RWPE2 (cell line): Measurements from ENCODE around the gene FASTKD1.
"Not testable (repeated sequence)": the region's sequence is repeated elsewhere in the genome, so short reads cannot be mapped to it uniquely, and the experiment has no call there.

Source experiments
- ATAC-seq: fragments of 200-7000 bp; cut with Tn5 transposase; 3 replicates; pipeline ENCODE4 v1.9.1; 2021; ENCODE audit warnings: low read depth
- DNase-seq: peaks from one replicate; pipeline ENCODE4 v3.0.0-alpha.2; 2020; ENCODE audit warnings: low spot score
- H3K27ac ChIP-seq: fragments of 450-650 bp; 2 replicates; pipeline ENCODE4 v1.5.1; 2017; ENCODE audit warnings: mild to moderate bottlenecking; ENCODE audit not compliant: poor library complexity, severe bottlenecking
- H3K27me3 ChIP-seq: fragments of 250-450 bp; sonication (Bioruptor Pico); 2 replicates; pipeline ENCODE4 v1.5.1; 2021; ENCODE audit warnings: mild to moderate bottlenecking, moderate library complexity; ENCODE audit not compliant: insufficient read depth, poor library complexity, severe bottlenecking
- H3K36me3 ChIP-seq: fragments of 250-450 bp; sonication (Bioruptor Pico); 2 replicates; pipeline ENCODE4 v1.5.1; 2020; ENCODE audit warnings: low read depth, mild to moderate bottlenecking, moderate library complexity
- H3K4me1 ChIP-seq: fragments of 250-450 bp; sonication (Bioruptor Pico); 2 replicates; pipeline ENCODE4 v1.5.1; 2021; ENCODE audit warnings: mild to moderate bottlenecking, moderate library complexity; ENCODE audit not compliant: insufficient read depth, poor library complexity, severe bottlenecking
- H3K4me3 ChIP-seq: fragments of 250-450 bp; sonication (Bioruptor Pico); 2 replicates; pipeline ENCODE4 v1.5.1; 2021; ENCODE audit warnings: mild to moderate bottlenecking, moderate library complexity; ENCODE audit not compliant: severe bottlenecking
- H3K9me3 ChIP-seq: fragments of 250-450 bp; sonication (Bioruptor Pico); 2 replicates; pipeline ENCODE4 v1.5.1; 2021; ENCODE audit warnings: mild to moderate bottlenecking, moderate library complexity; ENCODE audit not compliant: severe bottlenecking
- CTCF ChIP-seq: fragments of 450-650 bp; IDR thresholded peaks from one replicate; pipeline ENCODE4 v1.5.1; 2017; ENCODE audit warnings: mild to moderate bottlenecking, moderate library complexity; ENCODE audit not compliant: poor library complexity, severe bottlenecking

The FASTKD1 gene

GRCh38 chr2:169613876-169614275 is 40.2 kb upstream of the FASTKD1 start:
- no peak overlapping the region for H3K4me3 ChIP-seq
- H3K27me3 ChIP-seq, result no peaks in the 10 kb centered on the region
- no peak for ATAC-seq
- H3K27ac ChIP-seq, result no peak overlapping the region
- H3K4me1 ChIP-seq, result no peaks in the 10 kb centered on the region
- H3K9me3 ChIP-seq, result no peaks in the 10 kb centered on the region
- no peak for TF ChIP-seq CTCF
- DNase-seq, result no peak
- peaks cover 91% of the 10 kb centered on the region for H3K36me3 ChIP-seq

GRCh38 chr2:169609264-169609663 is 35.6 kb upstream of the FASTKD1 start:
- ATAC-seq, result no peak
- Histone ChIP-seq H3K27ac (no peak overlapping the region), H3K4me1 (no peaks in the 10 kb centered on the region), H3K27me3 (no peaks in the 10 kb centered on the region), H3K4me3 (no peak overlapping the region), H3K9me3 (no peaks in the 10 kb centered on the region), H3K36me3 (peaks cover 93% of the 10 kb centered on the region)
- no peak for TF ChIP-seq CTCF
- no peak for DNase-seq

- Histone ChIP-seq H3K4me3 (no peak overlapping the region), H3K36me3 (peaks cover 14% of the 10 kb centered on the region; the same call in 1 of the 2 replicates), H3K27ac (no peak overlapping the region), H3K9me3 (no peaks in the 10 kb centered on the region), H3K27me3 (no peaks in the 10 kb centered on the region), H3K4me1 (no peaks in the 10 kb centered on the region)
- TF ChIP-seq CTCF, result no peak
- ATAC-seq, result no peak
- DNase-seq, result no peak
Measured at GRCh38 chr2:169599568-169599967, 25.9 kb upstream of the FASTKD1 start.

- Histone ChIP-seq H3K27ac (no peak overlapping the region), H3K9me3 (no peaks in the 10 kb centered on the region), H3K4me1 (no peaks in the 10 kb centered on the region), H3K4me3 (no peak overlapping the region), H3K36me3 (peaks cover 10% of the 10 kb centered on the region; the same call in 1 of the 2 replicates), H3K27me3 (no peaks in the 10 kb centered on the region)
- no peak for TF ChIP-seq CTCF
- no peak for ATAC-seq
- no peak for DNase-seq
Measured at GRCh38 chr2:169598982-169599381, 25.3 kb upstream of the FASTKD1 start.

GRCh38 chr2:169596546-169596945 is 22.9 kb upstream of the FASTKD1 start:
- not testable (repeated sequence) for ATAC-seq, H3K27me3 ChIP-seq, DNase-seq, H3K4me3 ChIP-seq, H3K4me1 ChIP-seq, H3K9me3 ChIP-seq, H3K27ac ChIP-seq
- peaks cover 12% of the 10 kb centered on the region for H3K36me3 ChIP-seq
